ENCODE measurements around the gene TMEM9.

GRCh38 chr1:201122321-201122957 lies 31.8 kb downstream of the TMEM9 start:
- TF ChIP-seq POLR2A (IDR thresholded peaks at IDR 0.05; ENCODE audit: low read length) (no peak), GATA1 (IDR thresholded peaks at IDR 0.05; ENCODE audit: low read depth, low read length) (no peak)
